Measurements from ENCODE around the gene JPT2. TPM values are rescaled to one million over a fixed set of nuclear protein-coding genes. Genes with fewer than 3 reads are reported as not detected.

JPT2 gene
- total and polyA plus RNA-seq, 8 donors: 64.8 to 79.5 (median 72.3) TPM

- Histone ChIP-seq H3K4me1 (no peaks in the 10 kb centered on the region), H3K9me3 (no peaks in the 10 kb centered on the region), H3K4me3 (no peak overlapping the region), H3K27ac (no peak overlapping the region), H3K27me3 (no peaks in the 10 kb centered on the region), H3K36me3 (peaks cover 0 to 88% of the 10 kb centered on the region in 2 donors)
- ATAC-seq (no peak), DNase-seq (no peak)
- TF ChIP-seq CTCF (IDR thresholded peaks at IDR 0.05): no peak
- intact Hi-C loops (cut with DNase I): no loop called here
These were observed 66.3 kb downstream of the JPT2 start for GRCh38 chr16:1744338-1744840.

- Histone ChIP-seq H3K36me3 (peaks cover 0 to 97% of the 10 kb centered on the region in 2 donors), H3K27ac (no peak overlapping the region), H3K9me3 (no peaks in the 10 kb centered on the region), H3K27me3 (no peaks in the 10 kb centered on the region), H3K4me1 (no peaks in the 10 kb centered on the region), H3K4me3 (no peak overlapping the region)
- no peak for TF ChIP-seq CTCF (IDR thresholded peaks at IDR 0.05)
- DNase-seq: no peak
- intact Hi-C loops (cut with DNase I): no loop called here
- ATAC-seq: no peak
These were observed 67.3 kb downstream of the JPT2 start for GRCh38 chr16:1745181-1745899.

GRCh38 chr16:1745900-1746692, 68.0 kb downstream of the JPT2 start:
- Histone ChIP-seq H3K4me1 (no peaks in the 10 kb centered on the region), H3K36me3 (peaks cover 0 to 97% of the 10 kb centered on the region in 2 donors), H3K4me3 (no peak overlapping the region), H3K27me3 (no peaks in the 10 kb centered on the region), H3K27ac (no peak overlapping the region), H3K9me3 (no peaks in the 10 kb centered on the region)
- no peak for ATAC-seq
- peak in 1 of 4 donors; percentile 72 for DNase-seq
- no peak for TF ChIP-seq CTCF (IDR thresholded peaks at IDR 0.05)
- intact Hi-C loops (cut with DNase I): no loop called here

- Histone ChIP-seq H3K36me3 (peaks cover 0 to 97% of the 10 kb centered on the region in 2 donors), H3K4me3 (no peak overlapping the region), H3K27me3 (no peaks in the 10 kb centered on the region), H3K27ac (no peak overlapping the region), H3K4me1 (no peaks in the 10 kb centered on the region), H3K9me3 (no peaks in the 10 kb centered on the region)
- no peak for TF ChIP-seq CTCF (IDR thresholded peaks at IDR 0.05)
- intact Hi-C loops (cut with DNase I): no loop called here
- DNase-seq (peak in 1 of 4 donors; percentile 71), ATAC-seq (no peak)
These were observed 68.7 kb downstream of the JPT2 start for GRCh38 chr16:1746693-1747195.

- no peaks in the 10 kb centered on the region for H3K27me3 ChIP-seq
- no peaks in the 10 kb centered on the region for H3K4me1 ChIP-seq
- H3K36me3 ChIP-seq: peaks cover 0 to 100% of the 10 kb centered on the region in 2 donors
- TF ChIP-seq CTCF (IDR thresholded peaks at IDR 0.05): no peak
- ATAC-seq: no peak
- H3K27ac ChIP-seq: no peak overlapping the region
- intact Hi-C loops (cut with DNase I): no loop called here
- no peak for DNase-seq
- H3K4me3 ChIP-seq: no peak overlapping the region
- H3K9me3 ChIP-seq: no peaks in the 10 kb centered on the region
These were observed 69.9 kb downstream of the JPT2 start for GRCh38 chr16:1747934-1748333.

All from left lung (tissue), 10 donors.